Panc1 (cell line): ENCODE measurements around the gene GPD2. TPM values are rescaled to one million over a fixed set of nuclear protein-coding genes. Genes with fewer than 3 reads are reported as not detected.

Experiments used
- ATAC-seq: fragments of 200-7000 bp; cut with Tn5 transposase; 2 replicates; pipeline ENCODE4 v1.9.1; 2020; ENCODE audit warnings: mild to moderate bottlenecking, moderate library complexity
- BruUV-seq: library from RNA; stranded (reverse); fragments of 400-500 nt; replicated peaks from 2 replicates; lab custom pipeline; 2021; lab: Mats Ljungman, UMichigan
- CTCF ChIA-PET: fragments of 300-600 bp; sonication (Branson Sonifier 250); formaldehyde crosslinking; loops from one replicate; lab custom pipeline; 2022; ENCODE audit warnings: antibody characterized with exemption; lab: Charles Lee
- POLR2A ChIA-PET: fragments of 300-600 bp; sonication (Branson Sonifier 250); formaldehyde crosslinking; loops from one replicate; lab custom pipeline; 2022; ENCODE audit warnings: antibody characterized with exemption; lab: Charles Lee
- DNase-seq: peaks from one replicate; pipeline ENCODE4 v3.0.0-alpha.2; 2010; ENCODE audit warnings: low read depth, low spot score
- H3K27ac ChIP-seq: 2 replicates; pipeline ENCODE4 v1.5.1; 2011; ENCODE audit warnings: mild to moderate bottlenecking, low read length, inconsistent platforms
- H3K27me3 ChIP-seq: fragments of 200-500 bp; sonication (Bioruptor generic); 2 replicates; pipeline ENCODE4 v1.6.0; 2014; ENCODE audit warnings: low read length, inconsistent platforms; ENCODE audit not compliant: control insufficient read depth, insufficient read depth
- H3K36me3 ChIP-seq: fragments of 200-500 bp; sonication (Bioruptor generic); 2 replicates; pipeline ENCODE4 v1.5.1; 2014; ENCODE audit warnings: inconsistent platforms, mild to moderate bottlenecking, low read length, moderate library complexity; ENCODE audit not compliant: control insufficient read depth, insufficient read depth
- H3K4me1 ChIP-seq: 2 replicates; pipeline ENCODE4 v1.5.1; 2011; ENCODE audit warnings: inconsistent platforms, mild to moderate bottlenecking, low read length, moderate library complexity; ENCODE audit not compliant: control insufficient read depth, insufficient read depth
- H3K4me3 ChIP-seq, 2 experiments: 2 replicates each; pipeline ENCODE4 v1.5.1; 2011 to 2012; ENCODE audit warnings: low read depth in 2 of 2, low read length in 2 of 2, mild to moderate bottlenecking in 2 of 2, inconsistent platforms in 1 of 2, moderate library complexity in 1 of 2
- H3K9me3 ChIP-seq: fragments of 200-500 bp; sonication (Bioruptor generic); 2 replicates; pipeline ENCODE4 v1.5.1; 2014; ENCODE audit warnings: low read depth, mild to moderate bottlenecking, inconsistent platforms, low read length, moderate library complexity; ENCODE audit not compliant: control insufficient read depth, insufficient read depth
- POLR2AphosphoS5 ChIP-seq: IDR thresholded peaks from 2 replicates; pipeline ENCODE4 v1.6.1; 2012; ENCODE audit warnings: mild to moderate bottlenecking, low read depth, low read length, moderate library complexity
- REST ChIP-seq, 2 experiments: IDR thresholded peaks; 2 replicates each; pipeline ENCODE4 v1.6.1; 2011 to 2012; ENCODE audit warnings: low read depth in 2 of 2, control low read depth in 1 of 2, low read length in 1 of 2, mild to moderate bottlenecking in 1 of 2, moderate library complexity in 1 of 2; ENCODE audit not compliant: insufficient read depth in 1 of 2
- SIN3A ChIP-seq: IDR thresholded peaks from 2 replicates; pipeline ENCODE4 v1.6.1; 2012; ENCODE audit warnings: low read depth, mild to moderate bottlenecking, low read length, moderate library complexity, borderline replicate concordance; ENCODE audit not compliant: insufficient read depth
- TCF7L2 ChIP-seq: IDR thresholded peaks from 2 replicates; pipeline ENCODE4 v1.6.1; 2011; ENCODE audit warnings: mild to moderate bottlenecking, low read depth, low read length, inconsistent platforms
- in situ Hi-C: cut with HindIII; loops from 2 replicates; pipeline ENCODE4 v1.10.0; 2016; ENCODE audit warnings: low sequenced_read_pairs, low pct_unique_long_range_greater_than_20kb
- intact Hi-C: fragments of 100-400 bp; cut with micrococcal nuclease; formaldehyde crosslinking; loops from one replicate; pipeline ENCODE4 v1.10.0; 2022; ENCODE audit not compliant: unreplicated experiment
- total RNA-seq: library from RNA; stranded (reverse); gene quantifications from one replicate; pipeline ENCODE4 v1.2.1, GENCODE V29; 2021; ENCODE audit not compliant: unreplicated experiment
- TF ChIP-seq, protein P1 (sequence below): fragments of 450-650 bp; IDR thresholded peaks from 2 replicates; pipeline ENCODE4 v1.5.1; 2017; ENCODE audit warnings: mild to moderate bottlenecking

The GPD2 gene
- total RNA-seq, 1 experiment from 2014 or later, result 27.5 TPM

DNA sequence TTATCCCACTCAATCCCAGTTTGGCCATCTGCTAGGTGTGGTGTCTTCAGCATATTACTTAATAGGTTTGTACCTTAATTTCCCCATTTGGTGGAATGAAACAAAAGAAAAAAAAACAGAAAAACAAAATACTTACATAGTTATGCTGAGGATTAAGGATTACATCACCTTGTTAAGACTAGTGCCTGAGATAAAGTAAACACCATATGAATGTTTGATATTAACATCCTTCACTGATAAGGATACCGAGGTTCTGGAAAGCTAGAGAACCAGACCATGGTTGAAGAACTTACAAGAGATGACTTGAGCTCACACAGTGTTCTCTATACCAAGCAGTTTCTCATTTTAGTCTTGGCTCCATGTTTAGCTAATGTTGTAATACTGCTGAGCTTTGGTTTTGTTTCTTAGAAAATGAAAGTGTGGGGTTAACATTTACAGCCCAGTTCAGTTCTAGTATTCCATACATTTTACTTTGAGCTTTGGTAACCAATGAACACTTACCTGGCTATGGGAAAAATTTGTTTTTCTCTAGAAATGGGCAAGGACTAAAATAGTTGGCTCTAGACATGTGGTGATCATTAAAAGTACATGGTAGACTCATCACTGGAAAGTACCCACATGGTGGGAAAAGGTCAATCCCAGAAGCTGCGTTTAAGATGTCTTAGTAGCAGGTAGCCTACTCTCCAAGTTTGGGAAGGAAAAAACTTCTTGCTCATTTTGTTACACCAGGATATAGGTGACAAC is 5.8 kb upstream of the GPD2 start:
- ATAC-seq (no peak), DNase-seq (no peak)
- H3K27me3 ChIP-seq, result no peaks in the 10 kb centered on the region
- ChIA-PET POLR2A (no interaction called here), CTCF (no interaction called here)
- intact Hi-C loops (no loop called here), in situ Hi-C loops (no loop called here)
- BruUV-seq, result no TSS peak
- H3K36me3 ChIP-seq, result no peaks in the 10 kb centered on the region
- no peak overlapping the region for H3K4me3 ChIP-seq
- H3K27ac ChIP-seq, result no peak overlapping the region; the same call in 1 of the 2 replicates
- TF ChIP-seq TCF7L2 (no peak), POLR2AphosphoS5 (no peak)
- peaks cover 9% of the 10 kb centered on the region for H3K4me1 ChIP-seq
- no peaks in the 10 kb centered on the region for H3K9me3 ChIP-seq

DNA sequence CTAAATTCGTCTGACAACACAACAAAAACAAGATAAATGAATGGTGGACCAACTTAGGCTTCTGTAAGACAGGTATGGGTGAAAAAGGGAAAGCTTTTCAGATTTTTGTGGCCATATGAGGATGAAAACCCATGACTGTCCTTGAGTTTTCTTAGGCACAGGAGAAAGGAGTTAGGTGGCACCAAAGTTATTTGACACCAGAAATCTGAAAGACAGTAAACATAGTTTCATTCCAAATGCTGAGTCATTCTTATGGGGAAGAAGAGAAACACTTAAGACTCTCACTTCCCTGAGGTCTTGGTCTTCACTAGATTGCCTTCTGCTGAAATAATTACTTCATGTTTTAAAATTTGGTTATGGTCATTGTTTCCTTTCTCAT is 5.2 kb upstream of the GPD2 start:
- BruUV-seq, result no TSS peak
- Histone ChIP-seq H3K4me1 (peaks cover 9% of the 10 kb centered on the region), H3K36me3 (no peaks in the 10 kb centered on the region), H3K27me3 (no peaks in the 10 kb centered on the region), H3K4me3 (no peak overlapping the region), H3K9me3 (no peaks in the 10 kb centered on the region), H3K27ac (no peak overlapping the region; the same call in 1 of the 2 replicates)
- TF ChIP-seq SIN3A (no peak), TCF7L2 (no peak), REST (IDR thresholded peaks at IDR 0.05; ENCODE audit: insufficient read depth in 1 of 2, low read depth in 2 of 2, low read length in 1 of 2) (no peak), POLR2AphosphoS5 (no peak)
- TF ChIP-seq, protein P1, sequence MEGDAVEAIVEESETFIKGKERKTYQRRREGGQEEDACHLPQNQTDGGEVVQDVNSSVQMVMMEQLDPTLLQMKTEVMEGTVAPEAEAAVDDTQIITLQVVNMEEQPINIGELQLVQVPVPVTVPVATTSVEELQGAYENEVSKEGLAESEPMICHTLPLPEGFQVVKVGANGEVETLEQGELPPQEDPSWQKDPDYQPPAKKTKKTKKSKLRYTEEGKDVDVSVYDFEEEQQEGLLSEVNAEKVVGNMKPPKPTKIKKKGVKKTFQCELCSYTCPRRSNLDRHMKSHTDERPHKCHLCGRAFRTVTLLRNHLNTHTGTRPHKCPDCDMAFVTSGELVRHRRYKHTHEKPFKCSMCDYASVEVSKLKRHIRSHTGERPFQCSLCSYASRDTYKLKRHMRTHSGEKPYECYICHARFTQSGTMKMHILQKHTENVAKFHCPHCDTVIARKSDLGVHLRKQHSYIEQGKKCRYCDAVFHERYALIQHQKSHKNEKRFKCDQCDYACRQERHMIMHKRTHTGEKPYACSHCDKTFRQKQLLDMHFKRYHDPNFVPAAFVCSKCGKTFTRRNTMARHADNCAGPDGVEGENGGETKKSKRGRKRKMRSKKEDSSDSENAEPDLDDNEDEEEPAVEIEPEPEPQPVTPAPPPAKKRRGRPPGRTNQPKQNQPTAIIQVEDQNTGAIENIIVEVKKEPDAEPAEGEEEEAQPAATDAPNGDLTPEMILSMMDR, result no peak
- POLR2A ChIA-PET, result no interaction called here
- no peak for DNase-seq
- intact Hi-C loops, result no loop called here
- ATAC-seq, result no peak
- in situ Hi-C loops, result no loop called here
- CTCF ChIA-PET, result no interaction called here
